Ovary (tissue), 9 donors: ENCODE data around the gene CAMKMT. TPM values are rescaled to one million over a fixed set of nuclear protein-coding genes. Genes with fewer than 3 reads are reported as not detected.

ENCODE experiments used
- DNase-seq, 5 donors: peaks; one replicate each; pipeline ENCODE4 v3.0.0-alpha.2; 2019 to 2020
- H3K27ac ChIP-seq, 2 donors: fragments of 200-600 bp; one replicate each; pipeline versions ENCODE4 v1.5.1 to v1.8.0; 2019 to 2022
- H3K27me3 ChIP-seq: fragments of 200-600 bp; one replicate; pipeline ENCODE4 v1.8.0; 2022
- H3K36me3 ChIP-seq: fragments of 200-600 bp; sonication (generic); one replicate; pipeline ENCODE4 v1.5.1; 2019
- H3K4me1 ChIP-seq: one replicate; pipeline ENCODE4 v1.8.1; 2013; ENCODE audit warnings: mild to moderate bottlenecking, moderate library complexity; ENCODE audit not compliant: insufficient read depth
- H3K4me3 ChIP-seq: fragments of 200-600 bp; sonication (generic); one replicate; pipeline ENCODE4 v1.5.1; 2017
- H3K9me3 ChIP-seq, 2 donors: fragments of 200-600 bp in 1 of 2; sonication (generic) in 1 of 2; one replicate each; pipeline versions ENCODE4 v1.5.1 to v1.8.1; 2013 to 2019; ENCODE audit warnings: mild to moderate bottlenecking in 1 of 2, moderate library complexity in 1 of 2
- EP300 ChIP-seq: sonication (generic); formaldehyde crosslinking; IDR thresholded peaks from one replicate; pipeline ENCODE4 v1.6.1; 2017; ENCODE audit warnings: antibody characterized with exemption
- POLR2A ChIP-seq: fragments of 450-650 bp; IDR thresholded peaks from one replicate; pipeline ENCODE4 v1.6.1; 2017; ENCODE audit warnings: antibody characterized with exemption, mild to moderate bottlenecking, moderate library complexity
- WGBS, 3 donors: extraction: QIAGEN DNeasy Blood & Tissue Kit in 1 of 3; methylation state at CpG; one replicate each; pipeline versions ENCODE4 v1.1.5 to v1.1.7; 2013 to 2017; 5-methylcytosine and 5-hydroxymethylcytosine counted together
- intact Hi-C, 4 donors: fragments of 100-400 bp; cut with DNase I; formaldehyde crosslinking; loops; one replicate each; pipeline versions ENCODE4 v1.11.0 to v1.15.1; 2022 to 2023
- polyA plus RNA-seq, 2 donors: library from polyadenylated mRNA; stranded (reverse); fragments of 200-250 nt in 1 of 2; fragments of 350-450 nt in 1 of 2; fragmentation: Illumina TruSeq in 1 of 2; extraction: RNeasy Lipid Tissue Mini Kit (QIAGEN cat#74804) in 1 of 2; gene quantifications; one replicate each; pipeline ENCODE4 v1.2.3, GENCODE V29; 2013 to 2014
- total RNA-seq, 7 donors: library from RNA; depleted of rRNA in 2 of 7; stranded (reverse); fragments of >200 nt in 2 of 7; fragmentation: NEBNext Ultra II Directional in 3 of 7; extraction: Animal tissue kit (Norgen Biotek cat#: 25700) in 3 of 7; gene quantifications; one replicate each; pipeline versions ENCODE4 v1.1.0 to v1.2.4, GENCODE V29; 2016 to 2023
- TF ChIP-seq, protein P1 (sequence below), 3 donors: fragments of 450-650 bp in 2 of 3; fragments of 200-600 bp in 1 of 3; IDR thresholded peaks; one replicate each; pipeline versions ENCODE4 v1.5.1 to v1.8.0; 2016 to 2022; ENCODE audit warnings: antibody characterized with exemption in 3 of 3, mild to moderate bottlenecking in 1 of 3
- donor health status: DM: no; HTN: no; CAD: no; lungs with moderate emphysema.
- donor health status: DM: no; HTN: no; CAD: no.
- donor health status: Bipolar disorder and iron deficiency.
- donor health status: DM: yes; HTN: yes; CAD: no.
- donor health status: DM: no; HTN: no; CAD: no.
- donor health status: DM: yes; HTN: yes; CAD: no.

The CAMKMT gene
- total and polyA plus RNA-seq, 9 donors = 3.5 to 10.7 (median 8.9) TPM

DNA sequence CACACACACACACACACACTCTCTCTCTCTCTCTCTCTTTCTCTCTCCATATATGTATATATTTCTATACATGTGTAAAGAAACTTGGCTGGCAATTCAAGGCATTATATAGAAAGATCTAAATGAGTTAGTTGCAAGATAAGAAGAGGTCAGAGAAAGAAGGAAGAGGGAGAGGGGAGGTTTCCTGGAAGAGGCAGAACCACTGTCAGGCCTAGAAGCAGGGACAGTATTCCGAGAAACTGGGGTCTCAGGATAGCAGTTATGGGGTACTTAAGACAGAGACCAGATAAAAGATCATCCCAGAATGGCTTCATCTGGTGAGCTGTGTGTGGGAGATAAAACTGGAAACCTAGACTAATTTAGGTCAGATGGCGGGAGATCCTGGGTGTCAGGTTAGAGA lies 180.8 kb downstream of the CAMKMT start:
- no peak overlapping the region for H3K4me3 ChIP-seq
- TF ChIP-seq POLR2A (no peak), EP300 (no peak)
- TF ChIP-seq, protein P1, sequence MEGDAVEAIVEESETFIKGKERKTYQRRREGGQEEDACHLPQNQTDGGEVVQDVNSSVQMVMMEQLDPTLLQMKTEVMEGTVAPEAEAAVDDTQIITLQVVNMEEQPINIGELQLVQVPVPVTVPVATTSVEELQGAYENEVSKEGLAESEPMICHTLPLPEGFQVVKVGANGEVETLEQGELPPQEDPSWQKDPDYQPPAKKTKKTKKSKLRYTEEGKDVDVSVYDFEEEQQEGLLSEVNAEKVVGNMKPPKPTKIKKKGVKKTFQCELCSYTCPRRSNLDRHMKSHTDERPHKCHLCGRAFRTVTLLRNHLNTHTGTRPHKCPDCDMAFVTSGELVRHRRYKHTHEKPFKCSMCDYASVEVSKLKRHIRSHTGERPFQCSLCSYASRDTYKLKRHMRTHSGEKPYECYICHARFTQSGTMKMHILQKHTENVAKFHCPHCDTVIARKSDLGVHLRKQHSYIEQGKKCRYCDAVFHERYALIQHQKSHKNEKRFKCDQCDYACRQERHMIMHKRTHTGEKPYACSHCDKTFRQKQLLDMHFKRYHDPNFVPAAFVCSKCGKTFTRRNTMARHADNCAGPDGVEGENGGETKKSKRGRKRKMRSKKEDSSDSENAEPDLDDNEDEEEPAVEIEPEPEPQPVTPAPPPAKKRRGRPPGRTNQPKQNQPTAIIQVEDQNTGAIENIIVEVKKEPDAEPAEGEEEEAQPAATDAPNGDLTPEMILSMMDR (IDR thresholded peaks at IDR 0.05) = no peak
- no peaks in the 10 kb centered on the region for H3K36me3 ChIP-seq
- 70 to 95% (median 73%) methylated on average over 2 of the region's 2 CpGs for WGBS, 3 donors
- intact Hi-C loops = no loop called here
- no peaks in the 10 kb centered on the region for H3K9me3 ChIP-seq
- no peaks in the 10 kb centered on the region for H3K27me3 ChIP-seq
- no peaks in the 10 kb centered on the region for H3K4me1 ChIP-seq
- DNase-seq = no peak
- H3K27ac ChIP-seq = no peak overlapping the region

GRCh38 chr2:44543773-44544725 lies 182.3 kb downstream of the CAMKMT start:
- WGBS, 3 donors = 66 to 72% (median 67%) methylated on average over 2 of the region's 2 CpGs
- no peaks in the 10 kb centered on the region for H3K36me3 ChIP-seq
- H3K4me3 ChIP-seq = no peak overlapping the region
- no peak overlapping the region for H3K27ac ChIP-seq
- intact Hi-C loops = no loop called here
- no peaks in the 10 kb centered on the region for H3K9me3 ChIP-seq
- H3K4me1 ChIP-seq = no peaks in the 10 kb centered on the region
- DNase-seq = no peak
- H3K27me3 ChIP-seq = no peaks in the 10 kb centered on the region
- no peak for TF ChIP-seq EP300
- TF ChIP-seq, protein P1 (IDR thresholded peaks at IDR 0.05) = no peak
- no peak for TF ChIP-seq POLR2A

- intact Hi-C loops = no loop called here
- TF ChIP-seq EP300 (no peak), POLR2A (no peak)
- TF ChIP-seq, protein P1 (IDR thresholded peaks at IDR 0.05) = no peak
- DNase-seq = no peak
- H3K27ac ChIP-seq = no peak overlapping the region
- 74 to 76% (median 75%) methylated on average over 2 of the region's 2 CpGs for WGBS, 3 donors
- H3K36me3 ChIP-seq = no peaks in the 10 kb centered on the region
- no peaks in the 10 kb centered on the region for H3K27me3 ChIP-seq
- no peaks in the 10 kb centered on the region for H3K9me3 ChIP-seq
- H3K4me1 ChIP-seq = no peaks in the 10 kb centered on the region
- no peak overlapping the region for H3K4me3 ChIP-seq
Observed at GRCh38 chr2:44545005-44545404, 183.3 kb downstream of the CAMKMT start.

DNA sequence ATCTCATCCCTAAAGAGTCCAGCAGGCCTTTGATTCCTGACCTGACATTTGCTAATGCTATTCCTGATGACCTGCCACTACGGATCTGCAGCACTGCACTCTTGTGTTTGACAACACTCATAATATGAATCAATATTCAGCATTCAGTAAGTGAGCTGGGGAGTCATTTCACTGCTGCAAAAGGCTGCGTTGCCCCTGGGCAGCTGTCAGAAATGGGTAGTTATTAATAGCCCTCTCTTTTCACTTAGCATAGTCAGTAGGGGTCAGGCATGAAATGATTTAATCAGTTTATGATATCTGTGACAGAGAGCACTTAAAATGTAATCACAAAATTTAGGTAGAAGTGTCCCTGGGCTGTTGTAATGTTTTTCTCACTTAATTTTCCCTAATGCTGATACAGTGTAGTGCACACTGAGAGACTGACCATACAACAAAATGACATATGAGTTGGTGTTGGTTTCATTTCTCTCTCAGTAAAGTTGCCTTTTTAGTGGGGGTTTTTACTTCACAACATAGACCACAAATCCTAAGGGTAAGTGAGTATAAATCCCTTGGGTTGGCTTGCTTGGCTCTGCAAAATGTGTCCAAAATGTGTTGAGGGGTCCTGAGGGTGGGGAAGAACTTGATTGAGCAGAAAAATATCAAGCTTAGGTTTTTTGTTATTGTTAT lies 184.8 kb downstream of the CAMKMT start:
- H3K9me3 ChIP-seq = no peaks in the 10 kb centered on the region
- no peak overlapping the region for H3K4me3 ChIP-seq
- H3K27me3 ChIP-seq = no peaks in the 10 kb centered on the region
- TF ChIP-seq, protein P1 (IDR thresholded peaks at IDR 0.05) = no peak
- TF ChIP-seq POLR2A (no peak), EP300 (no peak)
- no peak overlapping the region for H3K27ac ChIP-seq
- whole genome bisulfite sequencing, 3 donors = 60 to 74% (median 67%) methylated on average over 2 of the region's 2 CpGs
- DNase-seq = no peak
- no peaks in the 10 kb centered on the region for H3K4me1 ChIP-seq
- no peaks in the 10 kb centered on the region for H3K36me3 ChIP-seq
- intact Hi-C loops = no loop called here
